ENCODE results near the gene COX8A.
A peak's percentile ranks its signal among the peaks of the same experiment; 100 is the strongest.
"Not testable (repeated sequence)": the region's sequence is repeated elsewhere in the genome, so short reads cannot be mapped to it uniquely, and the experiment has no call there.

COX8A gene

GRCh38 chr11:63974259-63975143 is at the start of gene COX8A:
Gene COX8A (plus strand): TSS chr11:63974620. CDS start chr11:63974681, 61 bp downstream.
- DNase-seq (ENCODE audit: low read depth in 2 of 2): peak; percentile 100

DNA sequence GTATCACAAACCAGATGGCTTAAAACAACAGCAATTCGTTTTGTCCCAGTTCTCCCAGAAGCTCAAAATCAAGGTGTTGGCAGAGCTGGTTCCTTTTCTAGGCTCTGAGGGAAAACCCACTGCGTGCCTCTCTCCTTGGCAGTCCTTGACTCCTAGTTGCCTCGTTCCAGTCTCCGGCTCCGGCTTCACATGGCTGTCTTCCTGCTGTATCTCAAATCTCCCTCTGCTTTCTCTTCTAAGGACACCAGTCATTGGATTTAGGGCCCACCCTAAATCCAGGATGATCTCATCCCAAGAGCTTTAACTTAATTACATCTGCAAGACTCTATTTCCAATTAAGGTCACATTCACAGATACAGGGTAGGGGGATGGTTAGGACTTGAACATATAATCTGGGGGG is 44.8 kb upstream of the COX8A start:
- DNase-seq (ENCODE audit: low read depth in 2 of 2): no peak

GRCh38 chr11:63931045-63931444 is 43.4 kb upstream of the COX8A start:
- DNase-seq (ENCODE audit: low read depth in 2 of 2): no peak

DNA sequence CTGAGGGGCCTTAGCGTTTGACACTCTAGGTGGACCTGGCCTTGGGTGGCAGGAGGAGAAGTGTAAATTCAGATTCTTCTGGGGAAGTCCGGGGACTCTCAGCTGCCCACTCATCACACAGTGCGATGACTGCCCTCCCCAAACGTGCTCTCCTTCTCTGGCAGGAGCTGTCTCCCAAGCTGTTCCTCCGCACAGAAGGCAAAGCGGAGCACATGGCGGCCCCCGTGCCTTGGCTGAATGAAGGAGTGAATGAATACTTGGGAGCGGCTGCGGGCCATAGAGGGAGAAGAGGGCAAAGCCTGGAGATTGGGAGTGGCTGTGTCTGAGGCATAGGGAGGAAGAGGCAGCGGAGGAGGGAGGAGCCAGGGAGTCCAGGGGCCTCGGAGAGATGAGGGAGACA is 42.5 kb upstream of the COX8A start:
- DNase-seq (ENCODE audit: low read depth in 2 of 2): no peak

GRCh38 chr11:63933459-63933858 is 41.0 kb upstream of the COX8A start:
- DNase-seq (ENCODE audit: low read depth in 2 of 2): no peak

DNA sequence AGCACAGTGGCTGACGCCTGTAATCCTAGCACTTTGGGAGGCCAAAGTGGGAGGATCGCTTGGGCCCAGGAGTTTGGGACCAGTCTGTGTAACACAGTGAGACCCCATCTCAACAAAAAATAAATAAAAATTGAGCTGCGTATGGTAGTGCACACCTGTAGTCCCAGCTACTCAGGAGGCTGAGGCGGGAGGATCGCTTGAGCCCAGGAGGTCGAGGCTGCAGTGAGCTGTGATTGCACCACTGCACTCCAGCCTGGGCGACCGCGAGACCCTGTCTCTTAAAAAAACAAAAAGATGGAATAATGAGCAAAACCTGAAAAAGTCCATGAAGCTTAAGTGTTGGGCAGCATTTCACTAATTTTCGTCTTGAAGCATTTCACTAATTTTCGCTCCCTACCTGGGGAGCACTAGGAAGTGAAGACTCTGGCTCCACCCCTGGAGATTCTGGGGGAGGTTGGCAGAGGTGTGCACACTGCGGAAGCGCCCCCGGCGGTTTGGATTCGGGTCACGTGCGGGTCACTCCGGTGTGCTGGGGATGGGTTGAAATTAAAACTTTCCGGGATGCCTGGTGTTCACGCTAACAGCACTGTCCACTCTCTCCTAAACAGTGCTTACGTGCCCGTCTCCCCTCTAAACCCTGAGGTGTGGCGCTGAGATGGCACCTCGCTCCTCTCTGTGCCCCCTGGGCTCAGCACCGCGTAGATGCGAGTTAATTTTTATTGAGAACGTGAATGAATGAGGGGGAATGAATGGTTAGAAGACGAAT is 36.5 kb upstream of the COX8A start:
- no peak for DNase-seq (ENCODE audit: low read depth in 2 of 2)

DNA sequence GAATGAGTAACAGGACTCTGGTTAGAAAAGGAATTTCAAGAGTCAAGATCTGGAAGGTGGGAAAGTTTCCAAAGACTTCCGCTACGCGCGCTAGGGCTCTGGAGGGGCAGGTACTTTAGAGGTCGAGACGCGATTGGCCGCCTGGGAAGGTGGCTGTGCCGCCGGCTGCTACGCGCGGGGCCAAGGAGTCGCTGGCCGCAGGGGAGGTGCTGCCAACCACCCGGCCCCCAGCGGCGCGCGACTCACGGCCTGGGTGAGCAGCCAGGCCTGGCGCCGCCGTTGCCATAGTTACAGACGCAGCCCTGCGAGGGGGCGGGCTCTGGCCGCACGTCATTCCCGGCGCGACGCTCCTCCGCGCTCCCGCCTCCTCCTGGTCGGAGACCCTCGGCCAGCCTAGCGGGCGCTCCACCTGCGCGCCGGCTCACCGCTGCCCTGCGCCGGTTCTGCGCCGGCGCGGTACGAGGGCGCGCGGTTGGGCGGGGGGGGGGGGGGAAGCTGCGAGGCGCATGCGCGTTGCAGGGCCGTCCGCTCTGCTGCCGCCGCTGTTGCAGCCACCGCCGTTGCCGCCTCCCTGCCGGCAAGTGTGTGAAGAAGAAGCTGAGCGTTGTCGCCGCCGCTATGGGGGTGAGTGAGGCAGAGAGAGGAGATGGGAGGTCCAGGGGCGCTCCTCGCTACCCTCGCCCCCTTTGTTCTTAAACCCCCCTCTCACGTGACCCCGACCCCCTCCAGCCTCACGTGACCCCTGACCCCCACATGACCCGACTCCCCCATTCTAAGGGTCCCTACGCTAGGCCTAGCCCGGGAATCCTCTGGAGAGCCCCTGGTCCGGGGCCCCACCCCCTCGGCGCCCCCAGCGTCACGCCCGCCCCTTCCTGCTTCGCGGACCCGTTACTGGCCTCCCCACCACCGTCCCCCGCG is 35.7 kb upstream of the COX8A start, which contains the start of gene NAA40:
Gene NAA40 (plus strand): TSS at position 524 of the 918 bp plus-strand sequence. CDS start 95 bp downstream, at position 619.
- peak; percentile 84 to 85 for DNase-seq (ENCODE audit: low read depth in 2 of 2)

DNA sequence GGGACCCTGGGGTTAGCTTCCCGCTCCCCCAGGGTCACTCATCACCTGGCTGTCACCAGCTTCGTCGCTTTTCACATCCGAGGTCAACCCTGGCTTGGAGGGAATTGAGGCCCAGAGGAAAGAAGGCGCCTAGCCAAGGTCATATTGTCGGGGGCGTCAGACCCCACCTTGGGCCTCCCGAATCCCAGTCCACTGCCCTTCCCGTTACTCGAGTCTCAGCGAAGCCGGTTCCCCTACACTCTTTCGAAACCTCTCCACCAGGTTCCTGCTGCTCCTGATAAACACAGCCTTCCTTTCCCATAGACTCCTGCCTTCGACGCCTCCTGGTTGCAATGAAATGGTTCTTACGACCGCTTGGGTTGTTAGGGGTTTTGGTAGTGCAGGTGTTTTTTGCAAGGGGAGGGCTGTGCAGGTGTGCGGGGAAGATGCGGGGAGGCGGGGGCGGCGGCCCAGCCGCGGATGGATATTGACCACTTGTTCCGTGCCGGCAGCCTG is 35.0 kb upstream of the COX8A start:
- no peak for DNase-seq (ENCODE audit: low read depth in 2 of 2)

GRCh38 chr11:63940786-63941185 is 33.6 kb upstream of the COX8A start:
- no peak for DNase-seq (ENCODE audit: low read depth in 2 of 2)

GRCh38 chr11:63941901-63942300 is 32.5 kb upstream of the COX8A start:
- no peak for DNase-seq (ENCODE audit: low read depth in 2 of 2)

- no peak for DNase-seq (ENCODE audit: low read depth in 2 of 2)
Observed at GRCh38 chr11:63942803-63943202, 31.6 kb upstream of the COX8A start.

GRCh38 chr11:63944987-63945386 is 29.4 kb upstream of the COX8A start:
- DNase-seq (ENCODE audit: low read depth in 2 of 2): no peak

DNA sequence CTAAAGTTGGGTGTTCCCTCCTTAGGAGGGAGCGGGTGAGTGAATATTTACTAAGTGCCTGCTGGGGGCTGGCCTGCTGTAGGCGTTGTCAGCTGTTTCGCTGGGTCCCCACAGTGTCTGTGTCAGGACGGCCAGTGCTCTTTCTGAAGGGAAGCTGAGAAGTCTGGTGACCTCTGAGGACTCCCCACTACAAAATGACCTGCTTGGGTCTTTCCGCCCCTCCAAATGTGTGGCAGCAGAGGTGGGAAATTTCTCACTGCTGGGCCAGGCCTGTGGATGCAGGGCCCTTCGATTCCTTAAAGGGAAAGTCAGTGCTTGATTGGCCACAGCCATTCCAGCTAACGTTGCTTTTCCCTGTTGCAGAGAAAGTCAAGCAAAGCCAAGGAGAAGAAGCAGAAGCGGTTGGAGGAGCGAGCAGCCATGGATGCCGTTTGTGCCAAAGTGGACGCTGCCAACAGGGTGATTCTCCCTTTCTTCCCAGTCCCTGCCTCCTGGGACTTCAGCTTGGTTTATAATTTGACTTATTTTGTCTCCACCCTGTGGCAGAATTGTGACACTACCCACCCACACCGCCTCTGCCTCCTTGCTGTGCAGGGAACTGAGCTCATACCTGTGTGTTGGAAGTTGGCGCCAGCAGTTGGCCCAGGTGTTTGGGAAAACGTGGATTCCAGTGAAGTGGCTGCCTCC is 28.8 kb upstream of the COX8A start:
- DNase-seq (ENCODE audit: low read depth in 2 of 2): peak; percentile 20 to 28

DNA sequence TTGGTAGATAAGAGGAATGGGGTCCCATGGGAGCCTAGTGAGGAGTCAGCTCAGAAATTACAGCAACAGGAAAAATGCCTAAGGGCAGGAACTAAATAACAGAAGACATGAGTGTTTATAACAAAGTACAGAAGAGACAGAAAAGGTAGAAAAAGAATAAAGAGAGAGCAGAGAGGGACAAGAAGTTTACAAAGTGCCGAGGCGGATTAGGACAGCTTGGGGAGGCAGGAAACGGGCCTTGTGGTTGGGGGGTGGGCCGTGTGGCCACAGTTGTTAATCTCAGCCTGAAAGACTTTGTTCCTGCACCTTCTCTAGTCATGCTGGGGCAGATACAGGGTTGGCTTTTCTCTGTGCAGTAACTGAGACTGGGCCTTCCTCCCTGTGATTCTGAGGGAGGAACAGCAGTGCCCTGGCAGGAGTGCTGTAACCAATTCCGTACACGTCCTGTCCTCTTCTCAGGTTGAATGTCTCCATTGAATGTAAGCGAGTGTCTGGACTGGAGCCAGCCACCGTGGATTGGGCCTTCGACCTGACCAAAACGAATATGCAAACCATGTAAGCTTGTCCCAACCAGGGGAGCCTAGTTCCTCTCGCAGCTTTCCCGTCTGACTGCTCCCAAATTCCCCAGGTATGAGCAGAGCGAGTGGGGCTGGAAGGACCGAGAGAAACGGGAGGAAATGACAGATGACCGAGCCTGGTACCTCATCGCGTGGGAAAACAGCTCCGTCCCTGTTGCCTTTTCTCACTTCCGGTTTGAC is 22.5 kb upstream of the COX8A start:
- DNase-seq (ENCODE audit: low read depth in 2 of 2): no peak

GRCh38 chr11:63952570-63952969 is 21.9 kb upstream of the COX8A start:
- DNase-seq (ENCODE audit: low read depth in 2 of 2): no peak

DNA sequence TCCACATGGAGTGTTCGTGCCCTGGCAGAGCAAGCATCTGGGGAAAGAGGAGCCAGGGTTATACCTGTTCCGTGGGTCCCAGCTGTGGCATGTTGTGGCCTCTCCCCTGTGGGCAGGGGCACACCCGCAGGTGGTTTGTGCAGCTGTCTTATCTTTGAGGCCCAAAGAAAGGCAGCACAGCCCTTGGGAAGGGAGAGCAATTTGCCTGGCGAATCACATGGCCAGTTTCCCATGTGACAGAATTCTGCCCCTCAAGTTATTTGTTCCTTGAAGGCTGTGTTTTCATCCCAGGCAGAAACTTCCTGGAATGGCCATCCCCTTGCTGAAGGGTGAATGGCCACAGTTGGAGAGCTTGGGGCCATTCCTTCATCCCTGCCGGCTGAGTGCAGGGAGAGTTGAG is 16.4 kb upstream of the COX8A start:
- DNase-seq (ENCODE audit: low read depth in 2 of 2): no peak

DNA sequence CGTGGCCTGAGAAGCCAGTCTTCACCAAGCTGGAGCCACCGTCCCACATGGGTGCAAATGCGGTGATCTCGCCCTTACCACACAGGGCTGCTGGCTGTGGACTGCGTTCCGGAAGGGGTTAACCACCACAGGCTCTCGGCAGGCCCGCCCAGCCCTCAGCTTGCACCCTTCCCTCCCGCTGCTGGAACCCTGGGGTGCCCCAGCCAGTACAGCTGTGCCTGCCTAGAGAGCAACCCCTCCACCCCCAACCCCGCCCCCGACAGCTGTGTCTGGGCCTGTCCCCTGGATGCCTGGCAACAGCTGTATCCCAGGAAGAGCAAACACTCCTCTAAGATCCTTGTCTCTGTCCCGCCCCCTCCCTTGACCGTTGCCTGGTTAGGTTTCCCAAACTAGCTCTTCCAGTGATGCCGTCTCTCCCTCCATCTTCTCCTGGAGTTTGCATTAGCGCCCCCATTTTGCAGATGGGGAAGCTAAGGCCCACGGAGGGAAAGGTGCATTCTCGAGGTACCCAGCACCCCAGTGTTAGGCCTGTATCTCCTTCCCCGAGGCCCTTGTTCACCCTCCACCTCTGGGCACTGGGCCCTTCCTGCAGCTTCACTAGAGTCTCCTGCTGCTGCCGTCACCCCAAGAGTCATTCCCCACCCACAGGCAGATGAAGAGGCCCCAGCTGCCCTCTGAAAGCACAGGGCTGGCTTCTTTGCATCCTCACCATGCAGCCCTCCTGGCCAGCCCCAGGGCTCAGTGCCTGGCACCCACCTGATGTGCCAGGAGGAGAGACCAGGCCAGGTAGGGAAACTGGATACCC is 12.6 kb upstream of the COX8A start:
- DNase-seq (ENCODE audit: low read depth in 2 of 2): no peak

DNA sequence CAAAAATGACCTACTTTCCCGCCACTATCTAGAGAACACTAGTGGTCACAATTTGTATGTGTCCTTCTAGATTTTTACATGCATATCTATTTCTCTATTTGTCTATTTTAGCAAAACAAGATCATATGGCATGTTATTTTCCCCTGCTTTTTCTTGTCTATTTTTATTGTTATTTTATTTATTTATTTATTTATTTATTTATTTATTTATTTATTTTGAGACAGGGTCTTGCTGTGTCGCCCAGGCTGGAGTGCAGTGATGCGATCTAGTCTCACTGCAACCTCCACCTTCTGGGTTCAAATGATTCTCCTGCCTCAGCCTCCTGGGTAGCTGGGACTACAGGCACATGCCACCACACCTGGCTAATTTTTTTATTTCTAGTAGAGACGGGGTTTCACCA is 10.5 kb upstream of the COX8A start:
- not testable (repeated sequence) for DNase-seq (ENCODE audit: low read depth in 2 of 2)

DNA sequence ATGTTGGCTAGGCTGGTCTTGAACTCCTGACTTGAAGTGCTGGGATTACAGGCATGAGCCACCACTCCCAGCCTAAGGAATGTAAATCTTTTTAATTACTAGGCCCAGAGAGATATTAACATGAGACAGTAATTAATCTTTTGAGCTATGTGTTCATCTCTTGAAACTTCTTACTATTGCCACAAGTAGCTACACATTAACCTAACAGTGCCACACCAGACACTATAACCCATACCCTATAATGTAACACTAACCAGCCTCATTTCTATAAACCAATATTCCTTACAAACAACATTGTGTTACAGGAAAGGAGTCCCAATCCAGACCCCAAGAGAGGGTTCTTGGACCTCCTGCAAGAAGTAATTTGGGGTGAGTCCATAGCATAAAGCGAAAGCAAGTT is 8.0 kb upstream of the COX8A start:
- no peak for DNase-seq (ENCODE audit: low read depth in 2 of 2)
